ENCODE data around the gene POLE4. TPM values are rescaled to one million over a fixed set of nuclear protein-coding genes. Genes with fewer than 3 reads are reported as not detected.

The POLE4 gene
- total RNA-seq, 1 experiment from 2014 or later = 25.6 TPM

GRCh38 chr2:74944987-74945787 lies 13.3 kb upstream of the POLE4 start:
- Histone ChIP-seq H3K27ac (ENCODE audit: low read depth, low read length) (no peak overlapping the region), H3K4me2 (ENCODE audit: low read length) (no peak overlapping the region), H3K79me2 (ENCODE audit: insufficient read depth, low read length) (no peaks in the 10 kb centered on the region), H3K9me3 (ENCODE audit: control insufficient read depth in 1 of 2, insufficient read depth in 1 of 2, low read depth in 1 of 2, low read length in 2 of 2) (no peaks in the 10 kb centered on the region), H2AFZ (ENCODE audit: low read depth, low read length, poor library complexity, severe bottlenecking) (no peak overlapping the region), H4K20me1 (ENCODE audit: insufficient read depth) (no peaks in the 10 kb centered on the region), H3K9ac (ENCODE audit: low read length) (no peak overlapping the region), H3K36me3 (ENCODE audit: control insufficient read depth in 1 of 2, insufficient read depth in 2 of 2, low read length in 2 of 2) (no peaks in the 10 kb centered on the region), H3K9me2 (ENCODE audit: insufficient read depth) (no peaks in the 10 kb centered on the region), H3K4me1 (ENCODE audit: control insufficient read depth in 1 of 2, insufficient read depth in 2 of 2, low read length in 2 of 2) (peaks cover 0 to 5% of the 10 kb centered on the region in 2 experiments; a peak in 1 of 4 replicates), H3K4me3 (replicated peaks in 1 of 2; ENCODE audit: low read depth in 1 of 2, low read length in 2 of 2) (no peak overlapping the region), H3K27me3 (ENCODE audit: insufficient read depth, low read length) (no peaks in the 10 kb centered on the region; the same call in 1 of the 2 replicates)
- ATAC-seq (no peak), DNase-seq (ENCODE audit: low read depth, low spot score) (no peak)
- BruUV-seq (replicated peaks) = no TSS peak
- RAD21 ChIA-PET (ENCODE audit: low non-redundant PET in 1 of 2, low total read pairs in 2 of 2, uncharacterized antibody in 2 of 2, unreplicated experiment in 2 of 2) = no interaction called here
- TF ChIP-seq ZNF274 (IDR thresholded peaks at IDR 0.05; ENCODE audit: low read depth, low read length) (no peak), RAD21 (IDR thresholded peaks at IDR 0.05; ENCODE audit: low read depth) (no peak), CEBPB (IDR thresholded peaks at IDR 0.05; ENCODE audit: low read depth) (no peak), ELF1 (IDR thresholded peaks at IDR 0.05; ENCODE audit: borderline replicate concordance, low read depth) (no peak), REST (IDR thresholded peaks at IDR 0.05; ENCODE audit: low read depth) (no peak), CBX3 (IDR thresholded peaks at IDR 0.05; ENCODE audit: low read depth) (no peak), SIN3A (IDR thresholded peaks at IDR 0.05; ENCODE audit: low read depth) (no peak), POLR2AphosphoS5 (IDR thresholded peaks at IDR 0.05; ENCODE audit: low read depth, low read length) (no peak), SP1 (IDR thresholded peaks at IDR 0.05; ENCODE audit: low read depth) (no peak), EZH2 (IDR thresholded peaks at IDR 0.05) (no peak), EZH2phosphoT487 (IDR thresholded peaks at IDR 0.05; ENCODE audit: borderline replicate concordance) (no peak), MAX (IDR thresholded peaks at IDR 0.05) (no peak), JUND (IDR thresholded peaks at IDR 0.05) (no peak), FOSL1 (IDR thresholded peaks at IDR 0.05; ENCODE audit: low read depth) (no peak), TCF7L2 (IDR thresholded peaks at IDR 0.05; ENCODE audit: borderline replicate concordance, extremely low read depth, insufficient read depth, insufficient read length) (no peak), POLR2A (IDR thresholded peaks at IDR 0.05; ENCODE audit: borderline replicate concordance, extremely low read depth, insufficient read depth, insufficient read length) (no peak), ZBTB33 (IDR thresholded peaks at IDR 0.05; ENCODE audit: extremely low read depth, insufficient replicate concordance, low read length) (no peak), YY1 (IDR thresholded peaks at IDR 0.05; ENCODE audit: extremely low read depth, insufficient replicate concordance, low read depth, low read length) (no peak)
- TF ChIP-seq, protein P1, sequence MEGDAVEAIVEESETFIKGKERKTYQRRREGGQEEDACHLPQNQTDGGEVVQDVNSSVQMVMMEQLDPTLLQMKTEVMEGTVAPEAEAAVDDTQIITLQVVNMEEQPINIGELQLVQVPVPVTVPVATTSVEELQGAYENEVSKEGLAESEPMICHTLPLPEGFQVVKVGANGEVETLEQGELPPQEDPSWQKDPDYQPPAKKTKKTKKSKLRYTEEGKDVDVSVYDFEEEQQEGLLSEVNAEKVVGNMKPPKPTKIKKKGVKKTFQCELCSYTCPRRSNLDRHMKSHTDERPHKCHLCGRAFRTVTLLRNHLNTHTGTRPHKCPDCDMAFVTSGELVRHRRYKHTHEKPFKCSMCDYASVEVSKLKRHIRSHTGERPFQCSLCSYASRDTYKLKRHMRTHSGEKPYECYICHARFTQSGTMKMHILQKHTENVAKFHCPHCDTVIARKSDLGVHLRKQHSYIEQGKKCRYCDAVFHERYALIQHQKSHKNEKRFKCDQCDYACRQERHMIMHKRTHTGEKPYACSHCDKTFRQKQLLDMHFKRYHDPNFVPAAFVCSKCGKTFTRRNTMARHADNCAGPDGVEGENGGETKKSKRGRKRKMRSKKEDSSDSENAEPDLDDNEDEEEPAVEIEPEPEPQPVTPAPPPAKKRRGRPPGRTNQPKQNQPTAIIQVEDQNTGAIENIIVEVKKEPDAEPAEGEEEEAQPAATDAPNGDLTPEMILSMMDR (IDR thresholded peaks at IDR 0.05 in 2 of 3, conservative IDR thresholded peaks at IDR 0.05 in 1 of 3; ENCODE audit: borderline replicate concordance in 1 of 3, insufficient read depth in 1 of 3, low read depth in 2 of 3, low read length in 2 of 3) = no peak
- TF ChIP-seq, protein P2, sequence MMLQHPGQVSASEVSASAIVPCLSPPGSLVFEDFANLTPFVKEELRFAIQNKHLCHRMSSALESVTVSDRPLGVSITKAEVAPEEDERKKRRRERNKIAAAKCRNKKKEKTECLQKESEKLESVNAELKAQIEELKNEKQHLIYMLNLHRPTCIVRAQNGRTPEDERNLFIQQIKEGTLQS (IDR thresholded peaks at IDR 0.05) = no peak
- intact Hi-C loops (cut with micrococcal nuclease) = no loop called here
- POLR2A ChIA-PET = no interaction called here
- CTCF ChIA-PET = no interaction called here
